ENCODE data around the gene POC1A. TPM values are rescaled to one million over a fixed set of nuclear protein-coding genes. Genes with fewer than 3 reads are reported as not detected.
"Not testable (repeated sequence)": the region's sequence is repeated elsewhere in the genome, so short reads cannot be mapped to it uniquely, and the experiment has no call there.

Gene POC1A
- total RNA-seq, 1 donor: 10.0 TPM

DNA sequence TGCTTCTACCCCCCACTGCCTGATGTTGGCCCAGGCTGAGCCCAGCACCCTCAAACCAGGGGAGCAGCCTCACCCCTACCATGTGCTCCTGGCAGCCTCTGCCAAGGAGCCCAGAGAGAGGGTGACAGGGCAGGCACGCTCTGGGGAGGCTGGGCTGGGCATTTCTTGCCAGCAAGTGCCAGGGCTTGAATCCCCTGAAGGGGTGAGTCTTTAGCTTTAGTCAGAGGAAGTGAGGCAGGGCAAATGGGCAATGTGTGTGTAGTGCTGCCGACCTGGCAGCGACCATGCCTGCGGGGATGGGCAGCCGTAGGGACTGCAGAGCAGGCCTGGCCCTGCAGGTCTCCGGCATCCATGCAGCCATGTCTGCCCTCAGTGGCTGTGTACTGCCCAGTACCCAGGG lies 116.0 kb downstream of the POC1A start:
- TF ChIP-seq, protein P1, sequence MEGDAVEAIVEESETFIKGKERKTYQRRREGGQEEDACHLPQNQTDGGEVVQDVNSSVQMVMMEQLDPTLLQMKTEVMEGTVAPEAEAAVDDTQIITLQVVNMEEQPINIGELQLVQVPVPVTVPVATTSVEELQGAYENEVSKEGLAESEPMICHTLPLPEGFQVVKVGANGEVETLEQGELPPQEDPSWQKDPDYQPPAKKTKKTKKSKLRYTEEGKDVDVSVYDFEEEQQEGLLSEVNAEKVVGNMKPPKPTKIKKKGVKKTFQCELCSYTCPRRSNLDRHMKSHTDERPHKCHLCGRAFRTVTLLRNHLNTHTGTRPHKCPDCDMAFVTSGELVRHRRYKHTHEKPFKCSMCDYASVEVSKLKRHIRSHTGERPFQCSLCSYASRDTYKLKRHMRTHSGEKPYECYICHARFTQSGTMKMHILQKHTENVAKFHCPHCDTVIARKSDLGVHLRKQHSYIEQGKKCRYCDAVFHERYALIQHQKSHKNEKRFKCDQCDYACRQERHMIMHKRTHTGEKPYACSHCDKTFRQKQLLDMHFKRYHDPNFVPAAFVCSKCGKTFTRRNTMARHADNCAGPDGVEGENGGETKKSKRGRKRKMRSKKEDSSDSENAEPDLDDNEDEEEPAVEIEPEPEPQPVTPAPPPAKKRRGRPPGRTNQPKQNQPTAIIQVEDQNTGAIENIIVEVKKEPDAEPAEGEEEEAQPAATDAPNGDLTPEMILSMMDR (IDR thresholded peaks at IDR 0.05; ENCODE audit: insufficient read depth, low read length): no peak
- DNase-seq (ENCODE audit: low read depth): no peak
- H3K4me3 ChIP-seq (ENCODE audit: low read depth, low read length): no peak overlapping the region

GRCh38 chr3:52037291-52037690 lies 116.9 kb downstream of the POC1A start:
- TF ChIP-seq, protein P1 (IDR thresholded peaks at IDR 0.05; ENCODE audit: insufficient read depth, low read length): no peak
- no peak for DNase-seq (ENCODE audit: low read depth)
- H3K4me3 ChIP-seq (ENCODE audit: low read depth, low read length): no peak overlapping the region

DNA sequence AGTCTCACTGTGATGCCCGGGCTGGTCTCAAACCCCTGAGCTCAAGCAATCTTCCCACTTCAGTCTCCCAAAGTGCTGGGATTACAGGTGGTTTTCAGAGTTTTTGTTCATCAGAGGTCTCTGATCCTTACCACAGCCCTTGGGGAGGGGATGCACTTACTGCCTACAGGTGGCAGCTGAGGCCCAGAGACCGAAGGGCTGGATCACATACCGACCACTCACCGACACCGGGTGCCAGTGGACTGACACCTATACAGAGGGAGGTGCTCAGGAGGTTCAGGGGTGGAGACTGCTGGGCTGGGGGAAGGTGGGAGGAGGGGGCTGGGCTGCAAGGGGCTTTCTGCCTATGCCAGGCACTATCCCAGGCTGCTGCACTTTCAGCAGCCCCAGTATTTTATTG lies 117.4 kb downstream of the POC1A start:
- TF ChIP-seq, protein P1 (IDR thresholded peaks at IDR 0.05; ENCODE audit: insufficient read depth, low read length): no peak
- no peak for DNase-seq (ENCODE audit: low read depth)
- no peak overlapping the region for H3K4me3 ChIP-seq (ENCODE audit: low read depth, low read length)

GRCh38 chr3:52036222-52036694 lies 118.0 kb downstream of the POC1A start:
- TF ChIP-seq, protein P1 (IDR thresholded peaks at IDR 0.05; ENCODE audit: insufficient read depth, low read length): no peak
- no peak for DNase-seq (ENCODE audit: low read depth)
- no peak overlapping the region for H3K4me3 ChIP-seq (ENCODE audit: low read depth, low read length)

DNA sequence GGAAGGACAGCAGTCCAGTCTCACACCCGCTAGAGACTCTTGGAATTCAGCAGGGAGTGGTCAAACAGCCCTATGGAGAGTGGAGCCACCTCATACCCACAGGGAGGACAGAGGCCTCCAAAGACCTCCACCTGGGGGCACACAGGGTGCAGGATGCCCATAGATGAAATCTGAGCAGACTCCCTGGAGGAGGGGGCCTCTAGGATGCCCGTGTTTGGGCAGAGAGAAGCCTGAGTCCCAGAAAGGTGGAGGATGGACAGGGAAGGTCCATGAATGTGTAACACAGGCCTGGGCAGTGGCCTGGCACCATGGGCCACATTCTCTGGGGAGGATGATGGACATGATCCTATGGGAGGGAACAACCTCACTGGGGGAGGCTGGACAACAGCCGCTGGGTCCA lies 119.6 kb downstream of the POC1A start:
- TF ChIP-seq, protein P1 (IDR thresholded peaks at IDR 0.05; ENCODE audit: insufficient read depth, low read length): no peak
- no peak for DNase-seq (ENCODE audit: low read depth)
- no peak overlapping the region for H3K4me3 ChIP-seq (ENCODE audit: low read depth, low read length)

- no peak overlapping the region for H3K4me3 ChIP-seq (ENCODE audit: low read depth, low read length)
- TF ChIP-seq, protein P1 (IDR thresholded peaks at IDR 0.05; ENCODE audit: insufficient read depth, low read length): no peak
- no peak for DNase-seq (ENCODE audit: low read depth)
Observed at GRCh38 chr3:52034212-52034611, 120.0 kb downstream of the POC1A start.

DNA sequence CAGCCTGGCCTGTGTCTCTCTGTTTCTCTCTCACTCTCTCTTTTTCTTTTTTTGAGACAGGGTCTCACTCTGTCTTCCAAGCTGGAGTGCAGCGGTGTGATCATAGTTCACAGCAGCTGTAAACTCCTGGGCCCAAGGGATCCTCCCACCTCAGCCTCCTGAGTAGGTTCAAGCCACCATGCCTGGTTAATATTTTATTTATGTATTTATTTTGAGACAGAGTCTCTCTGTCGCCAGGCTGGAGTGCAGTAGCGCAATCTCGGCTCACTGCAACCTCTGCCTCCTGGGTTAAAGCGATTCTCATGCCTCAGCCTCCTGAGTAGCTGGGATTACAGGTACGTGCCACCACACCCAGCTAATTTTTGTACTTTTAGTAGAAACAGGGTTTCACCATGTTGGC lies 120.5 kb downstream of the POC1A start:
- not testable (repeated sequence) for H3K4me3 ChIP-seq (ENCODE audit: low read depth, low read length); DNase-seq (ENCODE audit: low read depth)
